NCI-H345 treated with DMSO at 0.1 percent for 48 hours (cell line): ENCODE measurements around the gene GAS2L2.
A peak's percentile ranks its signal among the peaks of the same experiment; 100 is the strongest.

ENCODE experiments used
- DNase-seq: peaks from one replicate; lab custom pipeline; 2025; ENCODE audit not compliant: unreplicated experiment; lab: John Stamatoyannopoulos, UW

Gene GAS2L2

DNA sequence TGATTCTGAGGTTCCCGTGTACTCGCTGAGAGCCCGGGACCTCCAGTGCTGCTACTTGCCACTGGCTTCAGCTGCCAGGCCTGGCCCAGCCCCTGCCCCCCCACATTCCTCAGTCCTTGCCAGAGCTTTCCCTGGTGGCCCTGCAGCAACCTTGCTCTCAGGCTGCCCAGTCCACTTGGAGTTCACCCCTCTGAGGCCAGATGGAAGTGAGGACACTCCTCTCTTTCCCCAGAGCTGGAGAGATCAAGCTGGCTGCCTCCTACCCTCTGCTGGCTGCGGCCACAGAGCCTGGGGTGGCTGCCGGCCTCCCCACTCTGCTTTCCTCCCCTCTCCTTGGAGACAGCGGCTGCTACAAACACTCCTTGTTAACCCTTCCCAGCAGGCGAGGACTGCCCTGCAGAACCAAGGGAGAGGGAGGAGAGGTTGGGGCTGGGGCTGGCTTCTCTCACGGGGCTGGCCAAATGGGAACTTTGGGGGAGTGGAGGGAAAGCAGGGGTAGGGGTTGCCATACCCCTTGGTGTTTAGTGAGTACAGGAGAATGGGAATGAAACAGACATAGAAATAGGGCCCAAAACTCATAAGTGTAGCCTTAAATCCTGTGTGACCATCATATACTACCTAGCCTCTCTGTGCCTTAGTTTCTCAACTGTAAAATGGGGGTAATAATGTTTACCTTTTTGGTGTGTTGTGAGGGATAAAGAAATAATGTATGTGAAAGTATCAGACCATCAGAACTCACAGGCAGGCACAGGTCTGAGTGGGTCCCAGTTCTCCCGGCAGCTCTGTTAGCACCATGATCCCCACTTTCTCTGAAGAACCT is at the start of gene GAS2L2:
TSS of gene GAS2L2 (minus strand) at position 295 of the 820 bp plus-strand sequence. CDS start 389 bp downstream, outside the sequence.
- DNase-seq, result no peak

DNA sequence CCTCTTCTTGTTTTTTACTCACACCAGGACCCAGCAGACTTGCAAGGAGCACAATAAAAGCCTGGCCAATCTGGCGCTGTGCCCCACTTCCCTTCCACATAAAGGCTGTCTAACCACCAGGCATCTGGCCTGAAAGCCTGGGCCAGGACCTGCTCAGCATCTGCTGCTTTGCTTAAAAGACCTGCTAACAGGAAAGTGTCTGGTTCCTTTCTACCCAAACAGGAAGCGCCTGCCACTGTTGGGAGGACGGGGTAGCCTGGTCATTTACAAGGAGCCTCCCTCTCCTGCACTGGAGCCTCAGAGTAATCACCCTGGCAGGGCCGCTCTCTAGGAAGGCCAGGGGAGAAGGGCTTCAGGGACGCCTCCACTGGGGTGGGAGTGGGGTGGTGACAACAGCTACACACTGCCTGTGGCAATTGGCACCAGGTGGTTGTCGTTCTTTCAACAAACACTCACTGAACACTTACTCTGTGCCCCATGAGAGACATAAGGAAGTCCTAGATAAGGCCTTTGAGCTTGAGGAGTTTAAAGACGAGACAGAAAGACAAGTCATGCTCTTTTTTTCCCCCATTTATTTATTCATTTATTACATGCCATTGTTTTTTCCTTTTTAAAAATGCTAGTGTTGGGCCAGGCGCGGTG is 48.7 kb upstream of the GAS2L2 start:
- DNase-seq, result no peak

DNA sequence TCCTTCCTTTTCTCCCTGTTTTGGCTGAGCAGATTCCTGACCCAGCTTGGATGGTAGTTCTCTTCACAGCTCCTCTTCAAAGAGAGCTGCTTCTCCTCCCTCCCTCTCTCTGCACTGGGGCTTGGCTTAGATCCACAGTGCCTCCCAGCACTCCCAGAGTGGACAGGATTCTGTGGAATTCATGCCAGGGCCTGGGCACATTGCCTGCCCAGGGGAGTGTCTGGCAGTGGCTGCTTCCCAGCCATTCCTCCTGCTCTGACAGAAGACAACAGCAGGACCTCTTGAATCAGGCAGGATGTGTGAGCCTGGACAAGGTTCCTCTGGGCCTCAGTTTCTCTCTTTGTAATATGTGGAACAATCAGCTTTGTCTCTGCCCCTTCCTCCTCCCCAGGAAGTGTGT is 46.9 kb upstream of the GAS2L2 start:
- no peak for DNase-seq

DNA sequence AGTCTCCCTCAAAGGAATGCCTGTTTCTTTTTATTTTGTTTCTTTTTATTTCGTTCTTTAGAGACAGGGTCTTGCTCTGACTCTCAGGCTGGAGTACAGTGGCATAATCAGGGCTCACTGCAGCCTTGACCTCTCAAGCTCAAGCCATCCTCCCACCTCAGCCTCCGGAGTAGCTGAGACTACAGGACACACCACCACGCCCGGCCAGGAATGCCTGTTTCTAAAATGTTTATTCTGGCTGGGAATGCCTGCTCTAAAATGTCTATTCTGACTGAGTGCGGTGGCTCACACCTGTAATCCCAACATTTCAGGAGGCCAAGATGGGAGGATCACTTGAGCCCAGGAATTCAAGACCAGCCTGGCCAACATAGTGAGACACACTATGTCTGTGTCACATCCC is 44.9 kb upstream of the GAS2L2 start:
- DNase-seq, result no peak

DNA sequence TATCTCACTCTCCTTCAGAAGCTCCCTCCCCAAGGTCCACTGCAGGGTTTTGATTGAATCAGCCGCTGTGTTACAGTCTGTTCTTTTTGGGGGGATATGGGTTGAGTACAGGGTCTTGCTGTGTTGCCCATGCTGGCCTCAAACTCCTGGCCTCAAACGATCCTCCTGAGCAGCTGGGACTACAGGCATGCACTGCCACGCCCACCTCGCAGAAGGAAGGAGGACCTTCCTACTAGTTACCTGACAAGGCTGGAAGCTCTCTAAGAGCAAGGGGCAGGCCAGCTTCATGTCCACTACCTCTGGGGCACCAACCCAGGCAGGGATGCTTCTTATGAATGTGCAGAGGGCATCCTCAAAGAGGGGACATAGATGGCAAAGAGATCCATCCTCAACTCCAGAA is 44.3 kb upstream of the GAS2L2 start:
- DNase-seq, result no peak

DNA sequence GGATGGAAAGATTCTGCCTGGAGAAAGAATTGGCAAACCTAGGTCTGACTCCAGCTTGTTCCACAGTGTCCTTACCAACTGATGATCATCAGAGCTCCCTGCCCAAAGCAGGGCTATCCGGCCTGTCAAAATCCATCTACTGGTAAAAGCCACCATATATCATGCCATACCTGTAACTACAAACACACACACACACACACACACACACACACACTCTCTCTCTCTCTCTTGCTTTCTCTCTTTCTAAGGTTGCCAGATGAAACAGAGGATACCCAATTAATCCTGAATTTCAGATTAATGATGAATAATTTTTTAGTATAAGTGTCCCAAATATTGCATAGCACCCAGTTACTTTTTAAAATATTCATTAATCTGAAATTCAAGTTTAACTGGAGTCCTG is 43.9 kb upstream of the GAS2L2 start:
- DNase-seq, result no peak

DNA sequence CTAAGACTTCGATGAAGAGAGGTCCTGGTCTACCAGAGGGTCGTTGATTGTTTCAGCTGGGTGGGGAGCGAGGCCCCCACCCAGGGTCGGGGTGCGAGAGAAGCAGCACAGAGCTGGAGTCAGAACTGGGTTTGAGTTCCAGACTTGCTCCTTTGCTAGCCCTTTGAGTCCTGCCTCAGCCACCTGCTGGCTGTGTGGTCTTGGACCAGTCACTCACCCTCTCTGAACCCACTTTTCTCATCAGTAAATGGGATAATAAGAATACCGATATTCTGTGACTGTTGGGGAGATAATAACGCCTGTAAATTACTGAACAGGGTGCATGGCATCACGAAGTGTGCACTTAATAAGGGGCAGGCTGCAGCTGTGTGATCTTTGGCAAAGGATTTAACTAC is 42.8 kb upstream of the GAS2L2 start:
- DNase-seq, result no peak

DNA sequence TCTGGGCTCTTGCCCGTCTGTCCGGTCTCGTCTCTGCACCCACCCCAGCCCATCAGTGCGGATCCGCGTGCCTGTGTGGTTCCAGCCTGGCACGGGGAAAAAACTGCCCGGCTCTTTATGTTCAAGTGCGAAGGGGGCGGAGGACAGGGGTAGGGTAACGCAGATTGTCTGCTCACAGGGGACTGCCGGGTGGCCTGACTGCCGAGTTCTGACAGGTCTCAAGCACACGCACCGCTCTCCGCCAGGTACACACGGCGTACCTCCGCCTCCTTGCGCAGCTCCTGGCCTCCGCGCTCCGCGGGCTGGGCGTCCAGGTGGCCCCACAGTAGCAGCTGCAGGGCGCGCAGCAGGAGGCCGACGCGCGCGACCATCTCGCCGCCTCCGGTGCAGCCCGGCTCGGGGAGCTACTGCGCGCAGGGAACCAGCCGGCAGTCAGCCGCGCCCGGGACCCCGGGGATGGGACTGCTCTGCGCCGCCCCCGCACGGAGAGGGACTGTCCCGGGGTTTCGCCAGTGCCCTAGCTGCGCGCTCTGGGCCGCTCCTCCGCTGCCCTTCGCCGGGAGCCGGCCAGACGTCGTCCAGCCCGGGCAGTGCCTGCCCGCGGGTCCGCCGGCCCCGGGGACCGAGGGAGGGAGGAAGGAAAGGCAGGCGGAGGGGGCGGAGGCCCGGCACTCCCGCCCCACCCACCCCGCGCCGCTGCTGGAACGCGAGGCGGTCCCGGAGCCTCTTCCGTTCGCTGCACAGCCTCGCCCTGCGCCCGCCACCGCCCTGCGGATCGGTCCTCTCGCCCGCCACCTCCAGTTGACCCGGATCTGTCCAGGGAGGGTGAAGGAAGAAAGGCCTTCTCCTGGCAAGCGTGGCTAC is 42.2 kb upstream of the GAS2L2 start, which contains the start of gene MMP28:
TSS of gene MMP28 (minus strand) at position 635 of the 864 bp plus-strand sequence. CDS start at position 371, 264 bp downstream.
- DNase-seq, result peak; percentile 23

DNA sequence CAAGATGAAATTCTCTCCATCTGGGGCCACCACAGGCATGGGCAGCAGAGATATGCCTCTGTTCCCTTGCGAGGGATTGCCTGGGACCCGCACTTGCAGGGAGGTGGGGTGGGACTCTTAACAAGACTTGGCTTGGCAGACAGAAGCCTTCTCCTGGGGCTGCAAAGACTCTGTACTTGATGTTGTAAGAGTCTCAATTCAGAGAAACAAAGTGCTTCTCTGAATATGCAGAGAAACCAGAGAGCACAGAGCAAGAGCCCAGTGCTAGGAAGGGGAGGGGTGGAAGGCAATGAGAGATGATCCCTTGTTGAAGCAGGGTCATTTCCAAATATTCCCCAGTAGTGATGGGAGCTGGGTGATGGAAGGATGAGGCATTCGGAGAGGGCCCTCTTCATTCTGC is 40.2 kb upstream of the GAS2L2 start:
- no peak for DNase-seq

DNA sequence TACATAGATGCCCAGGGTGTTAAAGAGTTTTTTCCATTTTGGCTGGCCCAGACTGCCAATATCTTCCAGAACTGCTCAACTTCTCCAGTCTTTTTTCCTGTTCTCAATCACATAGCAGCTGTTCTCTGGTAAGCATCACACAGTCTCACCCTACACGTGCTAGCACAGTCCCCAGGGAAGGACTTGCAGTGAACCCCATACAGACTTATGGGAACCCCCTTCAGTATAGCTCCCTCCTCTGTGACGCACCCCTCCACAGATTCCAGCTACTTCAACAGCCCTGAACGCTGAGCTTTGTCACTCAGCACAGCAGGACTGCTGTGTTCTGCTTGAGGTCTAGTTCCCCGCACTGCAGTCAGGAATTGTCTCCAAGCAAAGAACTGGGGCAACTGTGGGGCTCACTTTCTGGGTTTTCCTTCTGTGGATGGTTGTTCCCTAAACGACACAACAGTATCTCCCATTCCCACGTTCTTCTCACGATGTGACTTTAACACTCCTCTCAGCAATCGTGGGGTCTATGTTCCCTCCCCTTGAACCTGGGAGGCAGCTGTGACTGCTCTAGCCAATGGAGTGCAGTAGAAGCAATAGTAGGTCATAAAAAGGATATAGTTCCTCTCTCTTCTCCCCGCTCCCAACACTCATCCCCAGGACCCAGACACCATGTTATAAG is 38.8 kb upstream of the GAS2L2 start:
- no peak for DNase-seq

DNA sequence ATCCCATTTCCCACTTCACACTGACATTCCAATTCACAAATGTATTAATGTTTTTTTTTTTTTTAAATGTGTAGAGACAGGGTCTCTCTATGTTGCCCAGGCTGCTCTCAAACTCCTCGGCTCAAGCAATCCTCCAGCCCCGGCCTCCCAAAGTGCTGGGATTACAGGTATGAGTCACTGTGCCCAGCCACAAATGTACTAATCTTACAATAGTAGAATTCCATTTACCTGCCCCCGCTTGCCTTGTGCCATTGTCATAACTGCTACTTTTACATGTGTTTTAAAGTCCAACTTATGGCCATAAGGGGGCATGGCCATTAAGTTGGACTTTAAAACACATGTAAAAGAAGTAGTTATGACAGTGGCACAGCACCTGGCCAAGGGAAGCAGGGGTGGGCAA is 37.8 kb upstream of the GAS2L2 start:
- DNase-seq, result no peak

DNA sequence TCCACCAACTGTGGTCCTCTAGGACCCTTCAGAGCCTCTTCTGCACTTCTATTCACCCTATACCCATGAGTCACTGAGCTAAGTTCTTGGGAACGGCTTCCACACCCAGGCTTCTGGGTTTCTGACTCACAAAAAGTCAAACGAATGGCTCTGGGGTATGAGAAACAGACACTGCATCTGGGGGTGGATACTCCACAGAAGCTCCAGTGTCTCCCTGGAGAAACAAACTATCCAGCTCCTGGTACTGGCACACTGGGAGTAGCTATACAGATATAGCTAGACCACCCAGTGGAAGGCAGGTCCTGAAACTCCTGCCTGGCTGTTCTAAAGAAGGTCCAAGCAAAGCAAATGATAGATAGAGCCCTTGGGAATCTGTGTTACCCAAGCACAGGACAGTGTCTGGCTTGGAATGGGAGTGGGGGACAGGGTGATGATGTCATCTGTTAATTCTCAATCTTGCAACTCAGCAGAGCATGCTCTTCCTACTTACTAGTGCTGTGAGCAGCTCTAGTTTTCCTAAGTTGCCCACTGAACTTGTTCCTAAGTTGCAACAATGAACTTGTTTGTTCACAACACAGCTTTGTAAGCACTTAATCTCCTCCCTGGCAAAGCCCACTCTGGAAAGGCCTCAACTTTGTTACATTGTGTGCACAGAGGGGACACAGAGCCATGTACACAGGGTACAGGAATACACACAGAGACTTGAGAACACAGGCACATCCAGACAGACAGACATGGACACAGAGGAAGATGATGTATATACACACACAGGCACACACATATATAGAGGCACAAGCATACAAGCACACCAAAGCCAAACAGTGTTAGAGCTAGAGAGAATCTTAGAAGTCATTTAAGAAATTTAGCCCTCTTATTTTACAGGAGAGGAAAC is 35.7 kb upstream of the GAS2L2 start:
- DNase-seq, result no peak

DNA sequence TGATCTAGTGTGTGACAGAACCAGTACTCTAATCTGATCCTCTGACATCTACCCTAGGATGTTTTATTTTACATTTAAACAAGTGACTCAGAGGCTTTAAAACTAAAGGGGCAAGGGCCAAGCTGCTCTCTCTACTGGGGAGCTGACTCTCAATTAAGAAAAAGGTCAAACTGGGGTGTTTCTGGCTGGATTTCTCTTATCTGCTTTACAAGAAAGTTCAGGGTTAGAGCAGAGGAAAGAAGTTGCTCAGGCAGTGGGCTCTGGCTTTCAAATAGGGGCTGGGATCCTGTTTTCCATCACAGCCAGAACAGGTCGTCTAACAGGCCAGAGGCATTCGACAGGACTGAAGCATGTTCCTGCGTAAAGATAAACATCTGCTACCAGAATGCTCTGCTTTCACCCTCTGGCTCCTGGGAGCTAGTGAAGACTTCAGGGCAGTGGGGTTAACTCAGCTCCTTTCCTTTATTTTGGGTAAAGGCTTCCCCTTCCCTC is 33.9 kb upstream of the GAS2L2 start:
- no peak for DNase-seq

DNA sequence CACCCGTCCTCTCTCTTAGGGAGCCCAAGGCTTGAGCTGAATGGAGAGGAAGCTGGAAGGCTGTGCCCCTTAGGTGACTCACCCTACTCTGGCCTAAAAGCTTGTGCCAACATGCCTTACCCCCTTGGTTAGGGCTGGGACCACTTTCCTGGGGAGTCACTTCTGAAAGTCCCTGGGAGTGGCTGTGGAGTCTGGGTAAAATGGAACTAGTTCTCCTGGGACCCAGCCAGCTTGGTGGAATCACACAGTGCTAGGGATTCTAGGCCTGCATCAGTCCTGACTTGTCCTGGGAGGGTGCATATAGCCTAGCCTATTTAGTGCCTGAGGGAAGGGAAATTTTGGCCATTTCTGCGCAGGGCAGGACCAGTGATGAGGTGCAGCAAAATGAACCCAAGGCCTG is 31.9 kb upstream of the GAS2L2 start:
- no peak for DNase-seq

DNA sequence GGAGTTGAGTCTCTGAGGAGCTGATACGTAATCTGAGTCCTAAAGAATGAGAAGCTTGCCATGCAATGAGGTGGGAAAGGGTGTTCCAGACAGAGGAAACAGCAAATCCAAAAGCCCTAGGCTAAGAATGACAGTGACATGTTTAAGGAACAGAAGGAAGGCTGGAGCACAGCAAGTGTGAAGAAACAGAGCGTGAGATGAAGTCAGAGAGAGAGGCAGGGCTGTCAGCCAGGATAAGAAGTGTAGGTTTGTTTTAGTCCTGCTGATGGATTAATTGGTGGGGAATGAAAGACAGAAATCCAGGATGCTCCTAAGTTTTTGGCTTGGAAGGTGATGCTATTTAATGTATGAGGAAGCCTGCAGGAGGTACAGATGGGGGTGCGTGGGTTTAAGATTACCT is 27.9 kb upstream of the GAS2L2 start:
- no peak for DNase-seq

DNA sequence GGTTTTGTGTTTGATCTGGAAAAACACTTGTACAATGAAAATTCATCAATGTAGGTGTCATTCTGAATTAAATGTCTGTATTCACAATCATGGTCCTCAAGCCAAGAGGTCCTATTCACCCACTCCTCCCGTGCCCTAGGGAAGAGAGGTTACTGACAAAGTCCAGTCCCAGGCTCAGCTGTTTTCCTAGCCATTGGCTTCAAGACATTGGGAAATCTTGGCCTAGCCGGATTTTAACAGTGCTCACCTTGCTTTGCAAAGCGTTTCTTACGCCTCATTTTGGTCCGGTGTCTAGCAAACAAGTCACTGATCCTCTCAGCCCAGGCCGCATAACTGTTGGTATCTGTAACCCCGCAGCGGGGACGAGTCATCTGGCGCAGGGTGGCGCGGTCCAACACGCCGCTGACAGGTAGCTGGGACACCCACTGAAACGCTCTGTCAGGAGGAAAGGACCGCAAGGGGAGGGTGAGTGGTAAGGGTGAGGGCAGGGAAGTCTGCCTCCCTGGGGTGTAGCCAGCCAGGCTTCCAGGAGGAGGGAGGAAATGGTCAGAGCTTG is 25.7 kb upstream of the GAS2L2 start:
- DNase-seq, result no peak

DNA sequence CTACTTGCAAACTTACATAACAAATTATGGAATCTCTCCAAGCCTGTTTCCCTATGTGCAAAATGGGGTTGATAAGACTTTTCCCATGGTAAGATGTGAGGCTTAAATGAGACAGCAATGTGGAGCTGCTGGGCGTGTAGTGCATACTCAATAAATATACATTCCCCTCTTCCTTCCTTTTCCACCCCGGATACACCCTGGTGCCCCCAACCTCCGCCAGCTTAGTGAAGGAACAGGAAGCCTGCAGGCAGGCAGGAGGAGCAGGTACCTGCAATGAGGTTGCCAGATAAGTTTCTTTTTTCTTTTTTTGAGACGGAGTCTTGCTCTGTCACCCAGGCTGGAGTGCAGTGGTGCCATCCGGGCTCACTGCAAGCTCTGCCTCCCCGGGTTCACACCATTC is 22.5 kb upstream of the GAS2L2 start:
- no peak for DNase-seq

DNA sequence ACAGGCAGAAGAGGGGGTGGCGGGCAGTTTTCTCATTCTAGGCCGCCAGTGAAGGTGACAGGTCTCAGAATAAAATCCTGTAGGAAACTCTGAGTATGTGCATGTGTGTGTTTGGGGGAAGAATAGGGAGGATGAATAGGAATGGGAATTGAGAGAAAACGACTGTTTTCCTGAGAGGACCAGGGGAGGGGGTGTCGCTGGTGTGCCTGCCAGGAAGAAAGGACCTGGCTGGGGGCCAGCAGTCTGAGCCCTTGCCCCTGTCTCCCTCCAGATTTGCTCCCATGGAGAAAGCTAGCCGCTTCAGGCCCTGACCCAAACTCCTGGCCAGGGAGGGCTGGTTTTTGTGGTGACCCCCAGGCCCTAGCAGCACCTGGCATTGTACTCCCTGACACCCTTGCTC is 22.0 kb upstream of the GAS2L2 start:
- DNase-seq, result no peak

DNA sequence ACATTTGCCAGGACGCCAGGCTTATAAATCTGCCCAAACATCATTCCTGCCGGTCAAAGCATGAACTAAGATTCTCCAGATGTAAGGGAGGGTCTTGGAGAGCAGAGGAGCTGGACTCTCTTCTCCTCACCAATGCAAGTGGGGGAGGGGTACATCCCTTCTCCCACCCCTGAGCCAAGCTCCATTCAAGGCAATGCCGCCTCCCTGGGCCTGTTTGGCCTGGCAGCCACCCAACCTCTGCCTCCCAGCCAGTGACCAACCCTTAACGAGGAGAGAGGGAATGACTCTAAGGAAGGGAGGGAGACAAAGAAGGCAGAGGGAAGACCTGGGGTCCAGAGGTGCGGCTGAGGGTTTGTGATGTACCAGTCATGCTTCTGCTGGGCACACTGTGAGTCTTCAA is 21.5 kb upstream of the GAS2L2 start:
- DNase-seq, result no peak
